Measurements from ENCODE around the gene BAHD1. TPM values are rescaled to one million over a fixed set of nuclear protein-coding genes. Genes with fewer than 3 reads are reported as not detected.
A peak's percentile ranks its signal among the peaks of the same experiment; 100 is the strongest.

The BAHD1 gene
- total RNA-seq, 1 donor from 2014 or later, result 10.6 TPM

DNA sequence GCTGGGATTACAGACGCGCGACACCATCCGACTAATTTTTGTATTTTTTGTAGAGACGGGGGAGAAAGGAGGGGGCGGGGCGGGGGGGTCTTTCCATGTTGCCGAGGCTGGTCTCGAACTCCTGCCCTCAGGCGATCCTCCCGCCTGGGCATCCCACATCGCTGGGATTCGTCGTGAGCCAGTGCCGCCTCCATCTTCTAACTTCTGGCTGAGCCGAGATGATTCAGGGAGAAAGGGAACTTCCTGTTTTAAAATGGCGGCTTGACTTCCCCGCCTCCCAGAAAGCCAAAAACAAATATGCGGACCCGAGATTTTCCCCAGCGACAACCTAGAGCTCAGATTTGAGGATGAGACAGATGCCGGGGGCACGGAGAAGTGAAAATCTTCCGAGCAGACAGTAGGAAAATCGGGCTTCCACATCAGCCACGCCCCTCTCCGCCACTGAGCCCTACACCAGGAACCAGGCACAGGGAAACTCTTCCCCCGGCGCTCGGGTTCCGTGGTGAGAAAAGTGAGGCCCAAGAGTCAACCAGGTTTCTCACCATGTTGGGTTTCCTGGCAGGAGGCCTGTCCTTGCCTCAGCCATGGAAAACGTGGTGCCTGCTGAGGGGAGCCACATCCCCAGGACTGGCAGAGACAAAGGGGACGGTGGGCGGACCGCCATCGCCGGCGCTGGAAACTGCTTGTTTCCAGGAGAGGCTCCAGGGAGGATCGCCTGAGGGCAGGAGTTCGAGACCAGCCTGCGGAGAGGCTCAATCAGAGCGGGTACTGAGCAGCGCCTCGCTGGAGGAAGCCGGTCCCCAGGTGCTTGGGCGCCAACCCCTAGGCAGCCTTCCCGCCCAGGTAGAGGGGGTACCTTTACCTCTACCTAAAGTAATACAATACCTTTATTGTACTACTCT is 48.8 kb downstream of the BAHD1 start:
- no peak for DNase-seq (ENCODE audit: low read depth)

DNA sequence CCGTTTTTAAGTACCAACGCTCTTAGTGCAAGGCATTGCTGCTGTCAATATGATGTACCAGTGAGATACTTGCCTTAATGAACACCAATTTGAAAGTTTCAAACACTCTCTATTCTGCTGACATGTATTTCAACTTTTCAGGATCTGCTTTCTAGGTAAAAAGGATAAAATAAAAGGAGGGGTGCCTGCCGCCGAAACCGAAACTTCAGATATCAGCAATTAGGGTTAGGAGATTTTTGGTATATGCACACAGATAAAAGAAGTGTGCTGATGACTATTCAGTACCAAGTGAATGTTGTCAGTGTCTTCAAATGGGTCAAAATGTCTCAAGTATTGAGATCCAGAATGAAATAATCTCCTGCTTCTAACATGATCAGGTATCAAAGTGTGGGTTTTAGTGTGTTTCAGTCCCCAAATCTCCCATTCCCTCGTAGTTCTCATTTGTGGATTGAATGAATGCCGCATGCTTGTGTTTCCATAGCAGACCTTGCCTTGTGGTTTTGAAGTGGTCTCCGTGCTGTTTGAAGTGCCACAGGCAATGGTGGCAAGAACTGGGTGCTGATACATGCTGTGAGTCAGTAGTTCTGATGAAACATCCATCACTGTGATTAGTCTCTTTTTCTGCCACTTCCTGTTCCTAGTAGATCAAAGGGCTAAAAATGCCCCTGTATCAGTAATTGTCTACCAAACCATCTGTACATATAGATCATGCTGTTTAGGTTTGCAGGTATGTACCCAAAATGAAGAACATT is 52.5 kb downstream of the BAHD1 start:
- no peak for DNase-seq (ENCODE audit: low read depth)

- DNase-seq (ENCODE audit: low read depth), result no peak
Observed at GRCh38 chr15:40495516-40495915, 54.8 kb downstream of the BAHD1 start.

GRCh38 chr15:40498418-40498817 is 57.7 kb downstream of the BAHD1 start:
- peak; percentile 33 for DNase-seq (ENCODE audit: low read depth)

GRCh38 chr15:40498891-40499290 is 58.1 kb downstream of the BAHD1 start:
- no peak for DNase-seq (ENCODE audit: low read depth)

- DNase-seq (ENCODE audit: low read depth), result no peak
Observed at GRCh38 chr15:40499931-40500330, 59.2 kb downstream of the BAHD1 start.

- DNase-seq (ENCODE audit: low read depth), result no peak
Observed at GRCh38 chr15:40500568-40501330, 60.0 kb downstream of the BAHD1 start.

DNA sequence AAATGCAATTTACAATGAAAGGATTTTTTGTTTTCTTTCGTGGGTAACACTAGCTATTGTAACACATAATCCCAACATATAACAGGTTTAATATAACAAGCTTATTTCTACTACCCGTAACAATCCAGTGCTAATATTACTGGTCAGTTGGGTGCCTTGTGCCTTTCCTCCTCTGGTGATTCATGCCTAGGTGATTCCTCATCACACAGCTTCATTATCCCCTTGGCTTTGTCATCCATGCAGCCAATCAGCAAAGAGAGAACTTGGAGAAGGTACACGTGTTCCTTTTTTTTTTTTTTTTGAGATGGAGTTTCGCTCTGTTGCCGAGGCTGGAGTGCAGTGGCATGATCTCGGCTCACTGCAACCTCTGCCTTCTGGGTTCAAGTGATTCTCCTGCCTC is 60.7 kb downstream of the BAHD1 start:
- no peak for DNase-seq (ENCODE audit: low read depth)

DNA sequence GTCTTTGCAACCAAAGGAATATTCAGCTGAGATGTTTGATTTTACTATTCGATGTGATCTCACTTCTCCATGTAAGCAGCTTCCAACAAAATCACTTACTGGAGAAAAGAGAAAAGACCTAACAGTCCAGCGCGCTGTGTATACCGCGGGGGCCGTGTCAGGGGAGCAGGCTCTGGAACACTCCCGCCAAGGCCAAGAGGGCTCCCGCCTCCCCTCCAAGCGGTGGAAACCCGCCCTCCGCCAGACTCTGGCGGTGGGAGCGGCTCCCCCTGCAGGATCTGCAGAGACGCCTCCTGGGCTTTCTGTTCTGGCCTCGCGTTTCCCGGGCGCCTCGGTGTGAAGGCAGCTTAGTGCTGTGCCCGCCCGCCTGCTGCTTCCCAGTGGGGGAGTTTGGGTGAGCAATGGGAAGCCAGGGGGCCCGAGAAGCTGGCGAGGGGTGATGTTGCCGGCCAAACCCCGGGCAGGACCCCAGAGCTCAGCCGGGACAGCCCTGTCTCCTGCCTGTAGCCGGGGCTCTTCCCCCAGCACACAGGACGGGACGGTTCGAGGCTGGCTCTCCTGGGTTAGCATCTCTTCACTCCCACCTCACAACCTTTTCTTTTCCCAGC is 66.3 kb downstream of the BAHD1 start:
- DNase-seq (ENCODE audit: low read depth), result peak; percentile 74

DNA sequence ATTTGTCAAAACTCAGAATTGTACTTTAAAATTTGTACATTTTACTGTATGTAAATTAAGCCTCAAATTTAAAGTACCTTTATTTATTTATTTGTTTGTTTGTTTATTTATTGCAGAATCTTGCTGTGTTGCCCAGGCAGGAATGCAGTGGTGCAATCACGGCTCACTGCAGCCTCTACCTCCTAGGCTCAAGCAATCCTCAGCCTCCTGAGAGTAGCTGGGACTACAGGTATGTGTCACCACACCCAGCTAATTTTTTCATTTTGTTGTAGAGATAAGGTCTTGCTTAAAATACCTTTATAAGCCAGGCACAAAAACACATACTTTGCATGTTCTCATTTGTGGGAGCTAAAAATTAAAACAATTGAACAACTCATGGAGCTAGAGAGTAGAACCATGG is 67.5 kb downstream of the BAHD1 start:
- DNase-seq (ENCODE audit: low read depth), result no peak

DNA sequence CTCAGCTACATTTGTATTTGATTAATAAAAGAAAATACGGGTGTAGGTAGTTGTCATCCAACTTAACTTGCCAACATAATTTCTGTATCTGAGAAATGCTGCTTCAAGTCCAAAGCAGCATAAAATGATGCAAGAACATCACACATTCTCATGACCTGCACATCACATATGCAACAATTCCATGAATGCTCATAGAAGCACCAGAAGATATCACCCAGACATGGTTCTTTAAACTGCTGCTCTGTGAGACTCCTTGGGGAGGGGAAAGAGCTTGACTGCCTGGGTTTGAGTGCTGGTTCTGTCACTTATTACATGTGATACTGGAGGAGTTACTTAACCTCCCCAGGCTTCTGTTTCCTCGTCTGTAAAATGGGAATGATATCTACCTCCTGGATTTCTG is 69.4 kb downstream of the BAHD1 start:
- DNase-seq (ENCODE audit: low read depth), result no peak

DNA sequence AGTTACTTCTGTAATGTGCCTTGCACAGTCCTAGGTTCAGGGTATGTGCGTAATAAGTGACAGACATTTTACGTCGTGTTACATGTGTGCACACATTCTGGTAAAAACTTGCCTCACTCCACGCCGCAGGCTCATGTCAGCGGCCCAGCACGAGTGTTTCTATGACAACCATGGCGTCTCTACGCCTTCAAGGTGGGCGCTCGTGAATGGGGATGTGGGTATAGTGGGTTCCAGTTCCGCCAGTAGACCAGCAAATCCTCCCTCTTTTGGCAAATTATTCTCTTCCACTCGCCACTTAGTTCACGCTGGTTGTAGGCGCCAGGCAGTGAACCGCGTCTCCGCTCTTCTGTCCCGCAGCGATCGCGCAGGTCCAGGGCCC is 70.3 kb downstream of the BAHD1 start:
- DNase-seq (ENCODE audit: low read depth), result no peak

GRCh38 chr15:40511472-40512133 is 70.8 kb downstream of the BAHD1 start:
- DNase-seq (ENCODE audit: low read depth), result peak; percentile 47

- DNase-seq (ENCODE audit: low read depth), result no peak
Observed at GRCh38 chr15:40512440-40512839, 71.7 kb downstream of the BAHD1 start.

- DNase-seq (ENCODE audit: low read depth), result no peak
Observed at GRCh38 chr15:40513609-40514008, 72.9 kb downstream of the BAHD1 start.

DNA sequence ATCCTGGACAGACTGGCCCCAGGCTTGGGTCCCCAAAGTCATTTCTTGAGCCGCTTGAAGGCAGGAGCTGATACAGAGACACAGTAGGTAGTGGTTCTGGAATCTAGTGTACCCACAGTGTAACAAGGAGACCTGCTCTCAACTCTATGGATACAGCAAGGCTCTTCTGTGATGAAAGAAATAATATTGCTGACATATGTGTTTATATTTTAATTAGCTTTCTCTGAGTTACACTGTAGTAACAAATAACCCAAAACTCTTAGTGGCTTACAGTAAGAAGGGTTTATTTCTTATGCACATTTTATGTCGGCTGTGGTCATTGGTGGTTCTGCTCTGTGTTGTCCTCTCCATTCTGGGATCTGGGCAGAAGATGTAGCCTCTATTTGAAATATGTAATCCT is 75.6 kb downstream of the BAHD1 start:
- no peak for DNase-seq (ENCODE audit: low read depth)

Other genes starting within 250 kb of the BAHD1 start
- gene PAK6, start 201.9 kb upstream of the BAHD1 start, total RNA-seq, result 0.21 and 0.48 TPM in 2 replicates
- gene ANKRD63, start 157.9 kb upstream of the BAHD1 start, total RNA-seq, result 0.42 TPM in 1 of 2 replicates, not detected in the other
- gene PLCB2, start 133.0 kb upstream of the BAHD1 start, total RNA-seq, result 0.99 and 1.4 TPM in 2 replicates
- 40.5 and 73.3 TPM in 2 replicates for gene INAFM2, start 117.3 kb upstream of the BAHD1 start, total RNA-seq
- 30.1 and 41.6 TPM in 2 replicates for gene CCDC9B, start 100.0 kb upstream of the BAHD1 start, total RNA-seq
- not detected in 2 replicates for gene PHGR1, start 89.9 kb upstream of the BAHD1 start, total RNA-seq
- 1.6 and 3.5 TPM in 2 replicates for gene DISP2, start 82.7 kb upstream of the BAHD1 start, total RNA-seq
- 72.4 and 72.8 TPM in 2 replicates for gene KNSTRN, start 58.2 kb upstream of the BAHD1 start, total RNA-seq
- gene IVD, start 35.2 kb upstream of the BAHD1 start, total RNA-seq, result 57.0 and 69.3 TPM in 2 replicates
- gene CHST14, start 30.0 kb downstream of the BAHD1 start, total RNA-seq, result 14.5 and 15.6 TPM in 2 replicates
- gene CCDC32, start 124.1 kb downstream of the BAHD1 start, total RNA-seq, result 10.4 and 11.4 TPM in 2 replicates
- 5.9 and 11.7 TPM in 2 replicates for gene RPUSD2, start 128.3 kb downstream of the BAHD1 start, total RNA-seq
- gene KNL1, start 153.3 kb downstream of the BAHD1 start, total RNA-seq, result 0.99 and 3.0 TPM in 2 replicates